ENCODE measurements around the gene HLCS.

DNA sequence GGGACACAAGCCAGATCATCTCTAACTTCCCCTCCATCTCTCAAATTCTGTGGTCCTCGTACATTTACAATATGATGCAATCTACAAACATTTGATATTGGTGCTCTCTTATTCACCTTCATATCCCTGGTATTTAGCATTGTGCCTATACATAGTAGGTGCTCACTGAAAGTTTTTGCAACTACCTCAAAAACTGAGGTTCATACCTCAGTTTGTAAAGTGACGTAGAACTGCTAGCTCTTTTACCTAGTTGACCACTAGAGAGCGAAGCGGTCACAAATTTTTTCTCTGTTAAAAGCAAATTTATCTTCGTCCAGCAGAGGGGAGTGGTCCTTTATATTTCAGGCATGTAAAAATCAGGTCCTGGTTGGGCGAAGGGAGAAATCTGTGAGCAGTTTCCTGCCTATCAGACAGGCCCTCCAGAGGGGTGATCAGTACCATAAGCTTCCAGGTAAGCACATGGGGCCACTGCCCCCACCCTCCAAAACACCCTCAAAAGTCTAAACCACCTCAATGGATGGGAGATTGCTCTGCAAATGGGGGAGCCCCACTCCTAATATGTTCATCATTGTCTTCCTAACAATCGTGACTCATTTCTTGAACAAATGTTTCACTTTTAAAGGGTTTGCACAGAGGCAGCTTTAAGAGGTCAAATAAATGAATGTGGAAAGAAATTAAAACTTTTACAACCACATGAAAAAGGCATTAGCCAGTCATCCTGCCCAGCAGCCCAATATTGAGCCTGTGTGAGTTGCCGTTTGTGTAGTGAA lies 10.6 kb upstream of the HLCS start:
- TF ChIP-seq EP300 (IDR thresholded peaks at IDR 0.05) (no peak), POLR2AphosphoS5 (IDR thresholded peaks at IDR 0.05) (no peak)

All from sigmoid colon (tissue), 4 donors.